Nasal cavity respiratory epithelium epithelial cell of viscerocranial mucosa (primary cell): ENCODE results near the gene GTF2H2C. TPM values are rescaled to one million over a fixed set of nuclear protein-coding genes. Genes with fewer than 3 reads are reported as not detected.

Experiments
- total RNA-seq: library from RNA; depleted of rRNA; stranded (reverse); fragments of >200 nt; gene quantifications from 2 replicates; pipeline ENCODE4 v1.2.3, GENCODE V29; 2014

The GTF2H2C gene
- 33.8 and 51.5 TPM in 2 replicates for total RNA-seq

GRCh38 chr5:69559908-69560330, at the start of gene GTF2H2C:
TSS of gene GTF2H2C (plus strand) at chr5:69560191. CDS start at chr5:69565133, 4,942 bp downstream.

Other genes with a start within 250 kb of the GTF2H2C start
- gene CCDC125, start 227.4 kb upstream of the GTF2H2C start, total RNA-seq = 5.8 and 11.3 TPM in 2 replicates
- gene AK6, start 190.7 kb upstream of the GTF2H2C start, total RNA-seq = 42.7 and 80.4 TPM in 2 replicates
- gene TAF9, start 190.7 kb upstream of the GTF2H2C start, total RNA-seq = 102 and 108 TPM in 2 replicates
- 24.8 and 29.7 TPM in 2 replicates for gene RAD17, start 190.4 kb upstream of the GTF2H2C start, total RNA-seq
- gene MARVELD2, start 145.1 kb upstream of the GTF2H2C start, total RNA-seq = 42.0 and 53.6 TPM in 2 replicates
- gene OCLN, start 67.4 kb upstream of the GTF2H2C start, total RNA-seq = 67.5 and 148 TPM in 2 replicates